ENCODE data around the gene CADM1. TPM values are rescaled to one million over a fixed set of nuclear protein-coding genes. Genes with fewer than 3 reads are reported as not detected.

CADM1 gene
- total and polyA plus RNA-seq, 10 of the 15 experiments (the other 5 are each of a cell fraction or from before 2014, with no cell fraction given), result 0.03 to 0.48 (median 0.15) TPM; not detected in 3

DNA sequence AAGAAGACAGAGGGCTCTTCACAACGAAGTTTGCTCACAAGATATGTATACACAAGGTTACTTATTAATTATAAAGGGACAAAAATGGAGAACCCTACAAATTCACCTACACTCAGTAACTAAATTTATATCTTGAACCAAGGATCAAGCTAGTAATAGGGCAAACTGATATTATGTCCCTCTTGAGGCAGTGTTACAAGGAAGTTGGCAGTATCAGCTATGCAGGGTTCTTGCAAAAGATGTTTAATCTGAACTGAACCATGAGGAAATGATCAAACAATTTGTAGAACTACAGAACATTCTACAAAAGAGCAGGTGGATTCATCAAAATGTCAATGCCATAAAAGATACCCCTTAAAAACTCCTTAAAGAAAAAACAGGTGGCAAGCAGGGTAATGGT is 10.7 kb downstream of the CADM1 start (continued):
- TF ChIP-seq IRF5 (IDR thresholded peaks at IDR 0.05; ENCODE audit: borderline replicate concordance), result no peak
- no peak for TF ChIP-seq HDGF (IDR thresholded peaks at IDR 0.05)
- TF ChIP-seq YY1 (IDR thresholded peaks at IDR 0.05; ENCODE audit: low read depth, low read length), result no peak
- no peak for TF ChIP-seq SMARCA5 (IDR thresholded peaks at IDR 0.05)

DNA sequence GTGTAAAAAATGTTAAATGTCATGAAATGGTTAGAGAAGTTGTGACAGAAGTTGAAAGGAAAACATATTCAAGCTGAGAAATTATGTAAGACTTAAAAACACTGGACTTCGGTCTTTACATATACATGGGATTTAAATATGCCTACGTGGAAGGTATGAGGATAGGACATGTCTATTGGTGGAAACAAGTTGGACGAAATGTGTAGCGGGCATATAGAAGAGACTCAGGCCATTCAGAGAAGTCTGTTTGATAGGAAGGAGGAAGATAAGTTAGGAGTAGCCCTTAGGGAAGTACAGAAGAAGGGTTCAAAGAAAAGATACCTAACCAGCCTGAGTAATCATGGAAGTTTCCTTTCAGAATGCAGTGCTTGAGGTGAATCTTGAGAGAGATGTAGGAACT is 14.7 kb downstream of the CADM1 start:
- no peaks in the 10 kb centered on the region for H3K4me1 ChIP-seq (ENCODE audit: control insufficient read depth, insufficient read depth, low read length)
- in situ Hi-C loops (cut with MboI), result no loop called here
- no peaks in the 10 kb centered on the region for H3K79me2 ChIP-seq (ENCODE audit: control insufficient read depth, insufficient read depth, low read length)
- intact Hi-C loops (cut with micrococcal nuclease; ENCODE audit: unreplicated experiment), result no loop called here
- ChIA-PET RAD21 (ENCODE audit: unreplicated experiment) (no interaction called here), POLR2A (no interaction called here), SMC1A (ENCODE audit: uncharacterized antibody, unreplicated experiment) (no interaction called here), CTCF (no interaction called here)
- FAIRE-seq (no peak), DNase-seq (ENCODE audit: low read depth, low spot score) (no peak), ATAC-seq (no peak)
- no peaks in the 10 kb centered on the region for H3K36me3 ChIP-seq (ENCODE audit: control insufficient read depth in 2 of 2, insufficient read depth in 2 of 2, low read length in 1 of 2)
- no peaks in the 10 kb centered on the region for H4K20me1 ChIP-seq (ENCODE audit: control insufficient read depth, insufficient read depth)
- no peak overlapping the region for H3K4me3 ChIP-seq
- BruUV-seq (replicated peaks), result no TSS peak
- H3K9me3 ChIP-seq (replicated peaks; ENCODE audit: control insufficient read depth, insufficient read depth, low read length), result no peaks in the 10 kb centered on the region; the same call in 2 of the 3 replicates
- no peak overlapping the region for H2AFZ ChIP-seq (ENCODE audit: control insufficient read depth, low read depth, low read length)
- WGBS (ENCODE audit: insufficient coverage, insufficient replicate concordance, low lambda C conversion rate, missing lambda C conversion rate), result 45% methylated on average over 4 of the region's 4 CpGs
- H3K4me2 ChIP-seq (ENCODE audit: control insufficient read depth, insufficient read depth), result no peak overlapping the region
- H3K9ac ChIP-seq (ENCODE audit: control insufficient read depth, insufficient read depth, low read length), result no peak overlapping the region
- H3K27ac ChIP-seq (ENCODE audit: control insufficient read depth, insufficient read depth), result no peak overlapping the region
- H3K27me3 ChIP-seq (replicated peaks in 1 of 2; ENCODE audit: control insufficient read depth in 2 of 2, insufficient read depth in 2 of 2, low read length in 1 of 2), result peaks cover 0 to 10% of the 10 kb centered on the region in 2 experiments; a peak in 1 of 4 replicates
- no peak for TF ChIP-seq NBN (IDR thresholded peaks at IDR 0.05)
- TF ChIP-seq KDM1A (IDR thresholded peaks at IDR 0.05; ENCODE audit: borderline replicate concordance), result no peak
- TF ChIP-seq USF1 (IDR thresholded peaks at IDR 0.05; ENCODE audit: borderline replicate concordance, extremely low read length, insufficient read depth, low read depth, low read length), result no peak
- TF ChIP-seq, protein P1, sequence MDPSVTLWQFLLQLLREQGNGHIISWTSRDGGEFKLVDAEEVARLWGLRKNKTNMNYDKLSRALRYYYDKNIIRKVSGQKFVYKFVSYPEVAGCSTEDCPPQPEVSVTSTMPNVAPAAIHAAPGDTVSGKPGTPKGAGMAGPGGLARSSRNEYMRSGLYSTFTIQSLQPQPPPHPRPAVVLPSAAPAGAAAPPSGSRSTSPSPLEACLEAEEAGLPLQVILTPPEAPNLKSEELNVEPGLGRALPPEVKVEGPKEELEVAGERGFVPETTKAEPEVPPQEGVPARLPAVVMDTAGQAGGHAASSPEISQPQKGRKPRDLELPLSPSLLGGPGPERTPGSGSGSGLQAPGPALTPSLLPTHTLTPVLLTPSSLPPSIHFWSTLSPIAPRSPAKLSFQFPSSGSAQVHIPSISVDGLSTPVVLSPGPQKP (IDR thresholded peaks at IDR 0.05; ENCODE audit: low read depth, low read length), result no peak
- TF ChIP-seq MTA3 (IDR thresholded peaks at IDR 0.05; ENCODE audit: borderline replicate concordance, low read length), result no peak
- TF ChIP-seq, protein P2, sequence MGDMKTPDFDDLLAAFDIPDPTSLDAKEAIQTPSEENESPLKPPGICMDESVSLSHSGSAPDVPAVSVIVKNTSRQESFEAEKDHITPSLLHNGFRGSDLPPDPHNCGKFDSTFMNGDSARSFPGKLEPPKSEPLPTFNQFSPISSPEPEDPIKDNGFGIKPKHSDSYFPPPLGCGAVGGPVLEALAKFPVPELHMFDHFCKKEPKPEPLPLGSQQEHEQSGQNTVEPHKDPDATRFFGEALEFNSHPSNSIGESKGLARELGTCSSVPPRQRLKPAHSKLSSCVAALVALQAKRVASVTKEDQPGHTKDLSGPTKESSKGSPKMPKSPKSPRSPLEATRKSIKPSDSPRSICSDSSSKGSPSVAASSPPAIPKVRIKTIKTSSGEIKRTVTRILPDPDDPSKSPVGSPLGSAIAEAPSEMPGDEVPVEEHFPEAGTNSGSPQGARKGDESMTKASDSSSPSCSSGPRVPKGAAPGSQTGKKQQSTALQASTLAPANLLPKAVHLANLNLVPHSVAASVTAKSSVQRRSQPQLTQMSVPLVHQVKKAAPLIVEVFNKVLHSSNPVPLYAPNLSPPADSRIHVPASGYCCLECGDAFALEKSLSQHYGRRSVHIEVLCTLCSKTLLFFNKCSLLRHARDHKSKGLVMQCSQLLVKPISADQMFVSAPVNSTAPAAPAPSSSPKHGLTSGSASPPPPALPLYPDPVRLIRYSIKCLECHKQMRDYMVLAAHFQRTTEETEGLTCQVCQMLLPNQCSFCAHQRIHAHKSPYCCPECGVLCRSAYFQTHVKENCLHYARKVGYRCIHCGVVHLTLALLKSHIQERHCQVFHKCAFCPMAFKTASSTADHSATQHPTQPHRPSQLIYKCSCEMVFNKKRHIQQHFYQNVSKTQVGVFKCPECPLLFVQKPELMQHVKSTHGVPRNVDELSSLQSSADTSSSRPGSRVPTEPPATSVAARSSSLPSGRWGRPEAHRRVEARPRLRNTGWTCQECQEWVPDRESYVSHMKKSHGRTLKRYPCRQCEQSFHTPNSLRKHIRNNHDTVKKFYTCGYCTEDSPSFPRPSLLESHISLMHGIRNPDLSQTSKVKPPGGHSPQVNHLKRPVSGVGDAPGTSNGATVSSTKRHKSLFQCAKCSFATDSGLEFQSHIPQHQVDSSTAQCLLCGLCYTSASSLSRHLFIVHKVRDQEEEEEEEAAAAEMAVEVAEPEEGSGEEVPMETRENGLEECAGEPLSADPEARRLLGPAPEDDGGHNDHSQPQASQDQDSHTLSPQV (IDR thresholded peaks at IDR 0.05), result no peak
- TF ChIP-seq ZSCAN29 (IDR thresholded peaks at IDR 0.05), result no peak
- no peak for TF ChIP-seq ZNF274 (IDR thresholded peaks at IDR 0.05; ENCODE audit: insufficient read depth, insufficient read length)
- TF ChIP-seq ZNF384 (IDR thresholded peaks at IDR 0.05; ENCODE audit: borderline replicate concordance, low read depth, low read length), result no peak
